GM23338 (cell line): Measurements from ENCODE around the gene PRR36. TPM values are rescaled to one million over a fixed set of nuclear protein-coding genes. Genes with fewer than 3 reads are reported as not detected.

Experiments used
- ATAC-seq: fragments of 200-7000 bp; cut with Tn5 transposase; 3 replicates; pipeline ENCODE4 v1.9.1; 2020
- DNase-seq: peaks from one replicate; pipeline ENCODE4 v3.0.0-alpha.2; 2015; ENCODE audit warnings: low spot score
- H2AFZ ChIP-seq: fragments of 200-600 bp; sonication (generic); 2 replicates; pipeline ENCODE4 v1.8.0; 2016; ENCODE audit warnings: antibody characterized with exemption, mild to moderate bottlenecking, moderate library complexity
- H3F3A ChIP-seq: fragments of 200-600 bp; sonication (generic); replicated peaks from 2 replicates; pipeline ENCODE4 v1.8.0; 2017; ENCODE audit warnings: antibody characterized with exemption, mixed run types, low read depth
- H3K27ac ChIP-seq: fragments of 200-600 bp; sonication (generic); 2 replicates; pipeline ENCODE4 v1.6.1; 2016; ENCODE audit warnings: low read depth
- H3K27me3 ChIP-seq: fragments of 200-600 bp; sonication (generic); 2 replicates; pipeline ENCODE4 v1.8.0; 2016; ENCODE audit warnings: mild to moderate bottlenecking, mixed run types, moderate library complexity; ENCODE audit not compliant: insufficient read depth
- H3K36me3 ChIP-seq: fragments of 200-600 bp; sonication (generic); 2 replicates; pipeline ENCODE4 v1.8.0; 2016; ENCODE audit warnings: mild to moderate bottlenecking; ENCODE audit not compliant: insufficient read depth
- H3K4me1 ChIP-seq: fragments of 200-600 bp; sonication (generic); 2 replicates; pipeline ENCODE4 v1.8.0; 2016; ENCODE audit warnings: mild to moderate bottlenecking, moderate library complexity; ENCODE audit not compliant: insufficient read depth
- H3K4me2 ChIP-seq: fragments of 200-600 bp; sonication (generic); 2 replicates; pipeline ENCODE4 v1.7.1; 2017; ENCODE audit warnings: mixed run types
- H3K4me3 ChIP-seq: fragments of 200-600 bp; sonication (generic); 2 replicates; pipeline ENCODE4 v1.6.1; 2016; ENCODE audit warnings: mixed run types
- H3K79me2 ChIP-seq: fragments of 200-600 bp; sonication (generic); replicated peaks from 2 replicates; pipeline ENCODE4 v1.8.0; 2017; ENCODE audit warnings: mild to moderate bottlenecking; ENCODE audit not compliant: insufficient read depth
- H3K9me2 ChIP-seq: fragments of 200-600 bp; sonication (generic); 2 replicates; pipeline ENCODE4 v1.8.0; 2017; ENCODE audit not compliant: insufficient read depth
- H4K20me1 ChIP-seq: fragments of 200-600 bp; sonication (generic); replicated peaks from 2 replicates; pipeline ENCODE4 v1.8.0; 2017; ENCODE audit warnings: mild to moderate bottlenecking; ENCODE audit not compliant: insufficient read depth
- H3K27ac Mint-ChIP-seq: 2 replicates; pipeline ENCODE4 v1.8.0; 2020; ENCODE audit warnings: inconsistent platforms, mild to moderate bottlenecking, moderate library complexity, mixed read lengths
- H3K27me3 Mint-ChIP-seq: 3 replicates; pipeline ENCODE4 v1.8.0; 2022; ENCODE audit warnings: low read depth, mild to moderate bottlenecking, moderate library complexity, mixed read lengths, inconsistent platforms; ENCODE audit not compliant: insufficient read depth, poor library complexity
- H3K36me3 Mint-ChIP-seq: 3 replicates; pipeline ENCODE4 v1.8.0; 2021; ENCODE audit warnings: low read depth, mild to moderate bottlenecking, inconsistent platforms, moderate library complexity, mixed read lengths
- H3K4me1 Mint-ChIP-seq: 3 replicates; pipeline ENCODE4 v1.8.0; 2020; ENCODE audit warnings: mild to moderate bottlenecking, inconsistent platforms, mixed read lengths
- H3K4me3 Mint-ChIP-seq: 3 replicates; pipeline ENCODE4 v1.8.0; 2021; ENCODE audit warnings: moderate library complexity, mild to moderate bottlenecking, inconsistent platforms, mixed read lengths
- H3K9me3 Mint-ChIP-seq: 3 replicates; pipeline ENCODE4 v1.8.0; 2020; ENCODE audit warnings: moderate library complexity, mild to moderate bottlenecking, inconsistent platforms, mixed read lengths
- NANOG ChIP-seq: IDR thresholded peaks from 2 replicates; pipeline ENCODE4 v1.6.1; 2016; ENCODE audit warnings: antibody characterized with exemption, borderline replicate concordance
- POLR2AphosphoS5 ChIP-seq: IDR thresholded peaks from 2 replicates; pipeline ENCODE4 v1.6.1; 2016; ENCODE audit warnings: antibody characterized with exemption, low read depth
- ZNF331 ChIP-seq: fragments of 250-450 bp; sonication (Bioruptor Pico); IDR thresholded peaks from 2 replicates; pipeline ENCODE4 v1.5.0; 2020; ENCODE audit warnings: low read depth, mild to moderate bottlenecking, moderate library complexity
- polyA plus RNA-seq: library from polyadenylated mRNA; unstranded; fragments of >200 nt; fragmentation: Nextera tagmentation; extraction: Ambion mirVana; gene quantifications from 2 replicates; pipeline ENCODE4 v1.2.1, GENCODE V29; 2016
- total RNA-seq: library from RNA; depleted of rRNA; stranded (reverse); fragments of >200 nt; shearing (Covaris generic); gene quantifications from 2 replicates; pipeline ENCODE4 v1.2.3, GENCODE V29; 2014
- TF ChIP-seq, protein P1 (sequence below): IDR thresholded peaks from one replicate; pipeline ENCODE4 v1.6.1; 2018; ENCODE audit warnings: antibody characterized with exemption; ENCODE audit not compliant: unreplicated experiment
- TF ChIP-seq, protein P2 (sequence below), 2 experiments: fragments of 200-600 bp in 1 of 2; sonication (generic) in 1 of 2; conservative IDR thresholded peaks; 2 replicates each; pipeline versions ENCODE4 v1.5.1 to v1.6.1; 2016 to 2017; ENCODE audit warnings: antibody characterized with exemption in 2 of 2, low read depth in 2 of 2, mild to moderate bottlenecking in 2 of 2, moderate library complexity in 1 of 2

The PRR36 gene
- total and polyA plus RNA-seq, 2 experiments from 2014 or later = 17.6 to 17.9 TPM

DNA sequence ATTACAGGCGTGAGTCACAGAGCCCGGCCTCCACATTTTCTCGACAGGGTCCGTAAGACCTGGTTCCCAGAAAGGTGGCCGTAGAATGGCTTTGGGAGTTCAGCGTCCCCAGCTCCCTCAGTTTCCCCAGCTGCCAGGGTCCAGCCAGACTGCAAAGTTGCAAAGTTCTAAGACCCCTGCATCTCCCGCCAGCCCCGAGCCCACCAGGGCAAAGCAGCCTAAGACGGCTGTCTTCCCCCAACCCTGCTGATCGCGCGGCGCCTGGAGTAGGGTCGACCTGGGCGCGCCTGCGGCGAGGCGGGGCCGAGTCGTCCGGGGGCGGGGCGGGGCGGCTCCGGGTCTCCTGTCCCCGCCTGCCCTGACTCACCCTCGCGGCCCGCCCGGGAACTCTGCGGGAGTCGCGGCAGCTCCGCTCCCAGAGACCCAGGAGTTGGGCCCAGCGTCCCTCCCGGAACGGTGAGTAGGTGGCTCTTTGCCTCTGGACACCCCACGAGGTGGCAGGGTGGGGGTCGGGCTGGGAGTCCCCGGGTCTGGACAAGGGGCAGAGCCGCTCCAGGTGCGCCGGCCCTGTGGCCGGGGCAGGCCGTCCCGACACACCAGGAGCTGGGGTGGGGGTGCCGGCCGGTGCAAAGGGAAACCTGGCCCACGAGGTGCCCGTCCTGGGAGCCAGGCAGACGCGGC lies 14.1 kb upstream of the PRR36 start, which contains the start of gene LRRC8E:
Gene LRRC8E (plus strand): TSS at position 366 of the 681 bp plus-strand sequence. CDS start 7,094 bp downstream, outside the sequence.
- Histone ChIP-seq H3K4me2 (peak within 1 kb of the TSS; percentile 89), H3K4me3 (peak within 1 kb of the TSS; percentile 78), H3K79me2 (no peaks in the 10 kb centered on the region), H3K27me3 (peaks cover 11% of the 10 kb centered on the region), H2AFZ (peak within 1 kb of the TSS; percentile 98), H3K4me1 (no peaks in the 10 kb centered on the region; the same call in 1 of the 2 replicates), H3F3A (no peaks in the 10 kb centered on the region), H3K27ac (no peak within 1 kb of the TSS), H3K36me3 (no peaks in the 10 kb centered on the region), H3K9me2 (no peaks in the 10 kb centered on the region), H4K20me1 (no peaks in the 10 kb centered on the region)
- Mint-ChIP-seq H3K27ac (no peak within 1 kb of the TSS), H3K27me3 (peaks cover 17% of the 10 kb centered on the region), H3K4me1 (peaks cover 5% of the 10 kb centered on the region; the same call in 2 of the 3 replicates), H3K4me3 (peak within 1 kb of the TSS; percentile 66), H3K9me3 (no peaks in the 10 kb centered on the region), H3K36me3 (no peaks in the 10 kb centered on the region)
- peak; percentile 92 for DNase-seq
- TF ChIP-seq ZNF331 (no peak), POLR2AphosphoS5 (peak; percentile 67)
- ATAC-seq = peak; percentile 98

DNA sequence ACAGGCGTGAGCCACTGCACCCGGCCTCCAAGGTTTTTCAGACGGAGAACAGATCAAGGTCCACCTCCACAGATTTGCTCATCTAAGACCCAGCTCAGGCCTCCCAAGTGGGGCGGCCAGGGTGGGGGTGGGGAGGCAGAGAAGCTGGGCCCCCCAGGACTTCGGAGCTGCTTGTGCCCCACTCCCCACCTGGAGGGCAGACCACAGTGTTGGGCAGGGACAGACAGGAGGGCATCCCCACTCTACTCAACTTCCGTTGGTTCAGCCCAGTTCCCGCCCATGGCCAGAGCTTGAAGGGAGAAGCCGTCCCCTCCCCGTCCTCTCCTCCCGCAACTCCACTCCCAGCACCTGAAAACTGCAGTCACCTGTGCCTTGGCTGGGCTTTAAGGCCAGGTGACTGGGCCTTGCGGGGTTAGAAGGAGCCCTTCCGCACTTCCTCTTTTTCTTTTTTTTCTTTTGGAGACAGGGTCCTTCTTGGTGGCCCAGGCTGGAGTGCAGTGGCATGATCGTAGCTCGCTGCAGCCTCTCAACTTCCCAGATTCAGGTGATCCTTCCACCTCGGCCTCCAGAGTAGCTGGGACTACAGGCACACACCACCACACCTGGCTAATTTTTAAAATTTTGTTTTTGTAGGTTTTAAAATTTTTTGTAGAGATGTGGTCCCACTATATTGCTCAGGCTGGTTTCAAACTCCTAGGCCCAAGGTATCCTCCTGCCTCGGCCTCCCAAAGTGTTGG lies 13.4 kb upstream of the PRR36 start:
- H3K4me3 Mint-ChIP-seq = peak overlapping the region; percentile 58; the same call in 1 of the 3 replicates
- DNase-seq = peak; percentile 48
- Histone ChIP-seq H2AFZ (peak overlapping the region; percentile 98), H3K4me3 (peak overlapping the region; percentile 78), H3K9me2 (no peaks in the 10 kb centered on the region), H3K27ac (no peak overlapping the region), H3K79me2 (no peaks in the 10 kb centered on the region), H3K36me3 (no peaks in the 10 kb centered on the region), H3F3A (no peaks in the 10 kb centered on the region), H3K4me1 (no peaks in the 10 kb centered on the region; the same call in 1 of the 2 replicates), H3K4me2 (peak overlapping the region; percentile 89), H3K27me3 (peaks cover 11% of the 10 kb centered on the region), H4K20me1 (no peaks in the 10 kb centered on the region)
- peaks cover 5% of the 10 kb centered on the region; the same call in 2 of the 3 replicates for H3K4me1 Mint-ChIP-seq
- H3K27ac Mint-ChIP-seq = no peak overlapping the region
- H3K36me3 Mint-ChIP-seq = no peaks in the 10 kb centered on the region
- H3K9me3 Mint-ChIP-seq = no peaks in the 10 kb centered on the region
- TF ChIP-seq NANOG = no peak
- TF ChIP-seq, protein P1, sequence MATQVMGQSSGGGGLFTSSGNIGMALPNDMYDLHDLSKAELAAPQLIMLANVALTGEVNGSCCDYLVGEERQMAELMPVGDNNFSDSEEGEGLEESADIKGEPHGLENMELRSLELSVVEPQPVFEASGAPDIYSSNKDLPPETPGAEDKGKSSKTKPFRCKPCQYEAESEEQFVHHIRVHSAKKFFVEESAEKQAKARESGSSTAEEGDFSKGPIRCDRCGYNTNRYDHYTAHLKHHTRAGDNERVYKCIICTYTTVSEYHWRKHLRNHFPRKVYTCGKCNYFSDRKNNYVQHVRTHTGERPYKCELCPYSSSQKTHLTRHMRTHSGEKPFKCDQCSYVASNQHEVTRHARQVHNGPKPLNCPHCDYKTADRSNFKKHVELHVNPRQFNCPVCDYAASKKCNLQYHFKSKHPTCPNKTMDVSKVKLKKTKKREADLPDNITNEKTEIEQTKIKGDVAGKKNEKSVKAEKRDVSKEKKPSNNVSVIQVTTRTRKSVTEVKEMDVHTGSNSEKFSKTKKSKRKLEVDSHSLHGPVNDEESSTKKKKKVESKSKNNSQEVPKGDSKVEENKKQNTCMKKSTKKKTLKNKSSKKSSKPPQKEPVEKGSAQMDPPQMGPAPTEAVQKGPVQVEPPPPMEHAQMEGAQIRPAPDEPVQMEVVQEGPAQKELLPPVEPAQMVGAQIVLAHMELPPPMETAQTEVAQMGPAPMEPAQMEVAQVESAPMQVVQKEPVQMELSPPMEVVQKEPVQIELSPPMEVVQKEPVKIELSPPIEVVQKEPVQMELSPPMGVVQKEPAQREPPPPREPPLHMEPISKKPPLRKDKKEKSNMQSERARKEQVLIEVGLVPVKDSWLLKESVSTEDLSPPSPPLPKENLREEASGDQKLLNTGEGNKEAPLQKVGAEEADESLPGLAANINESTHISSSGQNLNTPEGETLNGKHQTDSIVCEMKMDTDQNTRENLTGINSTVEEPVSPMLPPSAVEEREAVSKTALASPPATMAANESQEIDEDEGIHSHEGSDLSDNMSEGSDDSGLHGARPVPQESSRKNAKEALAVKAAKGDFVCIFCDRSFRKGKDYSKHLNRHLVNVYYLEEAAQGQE = no peak
- TF ChIP-seq, protein P2, sequence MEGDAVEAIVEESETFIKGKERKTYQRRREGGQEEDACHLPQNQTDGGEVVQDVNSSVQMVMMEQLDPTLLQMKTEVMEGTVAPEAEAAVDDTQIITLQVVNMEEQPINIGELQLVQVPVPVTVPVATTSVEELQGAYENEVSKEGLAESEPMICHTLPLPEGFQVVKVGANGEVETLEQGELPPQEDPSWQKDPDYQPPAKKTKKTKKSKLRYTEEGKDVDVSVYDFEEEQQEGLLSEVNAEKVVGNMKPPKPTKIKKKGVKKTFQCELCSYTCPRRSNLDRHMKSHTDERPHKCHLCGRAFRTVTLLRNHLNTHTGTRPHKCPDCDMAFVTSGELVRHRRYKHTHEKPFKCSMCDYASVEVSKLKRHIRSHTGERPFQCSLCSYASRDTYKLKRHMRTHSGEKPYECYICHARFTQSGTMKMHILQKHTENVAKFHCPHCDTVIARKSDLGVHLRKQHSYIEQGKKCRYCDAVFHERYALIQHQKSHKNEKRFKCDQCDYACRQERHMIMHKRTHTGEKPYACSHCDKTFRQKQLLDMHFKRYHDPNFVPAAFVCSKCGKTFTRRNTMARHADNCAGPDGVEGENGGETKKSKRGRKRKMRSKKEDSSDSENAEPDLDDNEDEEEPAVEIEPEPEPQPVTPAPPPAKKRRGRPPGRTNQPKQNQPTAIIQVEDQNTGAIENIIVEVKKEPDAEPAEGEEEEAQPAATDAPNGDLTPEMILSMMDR (conservative IDR thresholded peaks at IDR 0.05; ENCODE audit: low read depth in 2 of 2) = no peak
- ATAC-seq = peak; percentile 18
- peaks cover 16% of the 10 kb centered on the region for H3K27me3 Mint-ChIP-seq
